GM21367 (cell line): Measurements from ENCODE around the gene MYOM1.
A peak's percentile ranks its signal among the peaks of the same experiment; 100 is the strongest.

ENCODE experiments used
- ATAC-seq: cut with Tn5 transposase; IDR thresholded peaks from one replicate; pipeline ENCODE4 v1.9.1; 2021; ENCODE audit not compliant: unreplicated experiment

Gene MYOM1

DNA sequence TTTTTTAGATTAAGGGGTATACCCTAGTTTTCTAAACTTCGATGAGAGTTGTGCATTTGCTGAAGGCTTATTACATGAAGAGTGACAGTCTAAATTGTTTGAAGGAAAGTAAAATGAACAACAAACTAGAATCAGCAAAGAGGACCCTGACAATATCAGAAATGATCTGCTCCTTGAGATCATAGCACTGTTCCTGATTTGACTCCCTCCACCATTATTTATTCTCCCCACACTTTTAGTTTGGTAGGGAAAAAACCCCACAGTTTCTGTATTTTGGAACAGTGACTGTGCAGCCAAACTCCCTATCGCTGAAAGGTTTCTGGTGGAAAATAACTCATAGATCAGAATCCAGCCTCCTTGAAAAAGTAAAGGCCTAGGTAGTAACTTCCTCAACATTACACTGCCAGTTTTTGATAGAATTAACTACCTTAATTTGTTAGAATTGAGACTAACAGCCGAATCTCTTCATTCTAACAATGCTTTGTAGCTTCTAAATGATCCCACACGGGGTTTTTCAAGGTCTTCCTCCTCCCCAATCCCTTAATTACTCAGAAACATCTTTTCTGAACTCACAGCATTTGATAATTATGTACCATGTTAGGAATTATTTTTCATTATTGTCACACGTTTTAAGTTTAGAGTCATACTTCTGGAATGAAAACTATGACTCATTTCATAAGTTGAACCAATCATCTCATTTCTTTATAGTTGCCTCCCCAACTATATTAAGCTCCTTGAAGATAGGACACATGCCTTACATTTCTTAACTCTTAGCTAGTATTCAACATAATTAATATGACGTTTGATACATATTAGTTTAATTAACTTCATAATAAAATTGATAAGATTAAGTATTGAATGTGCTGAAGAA lies 30.7 kb upstream of the MYOM1 start:
- ATAC-seq = no peak

DNA sequence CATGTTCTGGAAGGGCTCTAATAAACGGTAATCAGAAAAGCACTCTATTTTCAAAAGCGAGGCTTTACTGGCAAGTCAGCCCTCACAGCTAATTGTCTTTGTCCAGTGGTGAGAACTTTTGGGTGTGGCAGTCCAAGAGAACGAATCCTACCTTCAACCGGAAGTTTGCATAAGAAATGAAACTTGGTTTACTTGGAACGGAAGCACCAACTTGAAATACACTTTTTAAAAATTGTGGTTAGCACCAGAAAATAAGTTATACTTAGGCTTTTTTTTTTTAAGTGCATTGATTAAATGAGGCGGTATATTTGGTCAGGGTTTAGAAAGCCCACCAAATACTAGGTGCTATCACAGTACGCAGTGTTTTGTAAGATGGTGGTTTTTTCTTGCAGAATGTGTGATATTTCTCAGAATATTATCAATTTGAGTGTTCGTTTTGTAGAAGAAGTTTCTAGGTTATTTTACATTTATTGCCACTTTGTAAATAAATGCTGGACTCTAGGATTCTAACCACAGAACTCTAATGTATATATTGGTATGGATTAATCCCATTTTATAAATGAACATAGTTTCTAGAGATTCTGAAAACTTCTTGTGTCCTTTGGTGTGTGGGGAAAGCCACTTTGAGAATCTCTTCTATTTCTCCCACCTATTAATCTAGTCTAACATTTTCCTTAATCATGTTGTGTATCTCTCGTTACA lies 29.0 kb upstream of the MYOM1 start:
- no peak for ATAC-seq

DNA sequence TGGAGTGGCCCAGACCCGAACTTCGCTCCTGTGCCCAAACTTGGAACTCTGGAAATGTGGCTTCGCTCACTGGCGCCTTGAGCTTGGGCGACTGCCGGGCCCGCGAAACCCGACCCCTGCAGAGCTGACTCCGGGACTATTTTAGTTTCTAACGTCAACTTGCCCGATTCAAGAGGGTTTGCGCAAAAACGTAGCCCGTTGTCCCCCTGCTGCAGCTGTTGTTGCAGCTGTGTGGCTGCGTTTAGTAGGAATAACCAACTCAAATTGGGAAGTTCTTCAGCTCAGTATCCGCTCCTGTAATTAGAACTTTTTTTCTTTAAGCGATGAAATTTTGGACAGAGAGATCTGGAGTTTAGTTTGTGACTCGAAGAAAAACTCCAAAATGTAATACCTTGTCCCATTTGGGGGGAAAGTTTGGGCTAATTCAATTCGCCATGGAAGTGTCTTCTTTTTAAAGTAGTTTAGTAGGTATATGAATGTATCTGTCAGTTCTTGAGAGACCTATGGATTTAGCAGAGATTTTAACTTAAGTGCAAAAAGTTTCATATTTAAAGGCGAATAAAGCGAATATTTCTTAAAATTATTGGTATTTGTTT lies 28.4 kb upstream of the MYOM1 start:
- ATAC-seq = no peak

DNA sequence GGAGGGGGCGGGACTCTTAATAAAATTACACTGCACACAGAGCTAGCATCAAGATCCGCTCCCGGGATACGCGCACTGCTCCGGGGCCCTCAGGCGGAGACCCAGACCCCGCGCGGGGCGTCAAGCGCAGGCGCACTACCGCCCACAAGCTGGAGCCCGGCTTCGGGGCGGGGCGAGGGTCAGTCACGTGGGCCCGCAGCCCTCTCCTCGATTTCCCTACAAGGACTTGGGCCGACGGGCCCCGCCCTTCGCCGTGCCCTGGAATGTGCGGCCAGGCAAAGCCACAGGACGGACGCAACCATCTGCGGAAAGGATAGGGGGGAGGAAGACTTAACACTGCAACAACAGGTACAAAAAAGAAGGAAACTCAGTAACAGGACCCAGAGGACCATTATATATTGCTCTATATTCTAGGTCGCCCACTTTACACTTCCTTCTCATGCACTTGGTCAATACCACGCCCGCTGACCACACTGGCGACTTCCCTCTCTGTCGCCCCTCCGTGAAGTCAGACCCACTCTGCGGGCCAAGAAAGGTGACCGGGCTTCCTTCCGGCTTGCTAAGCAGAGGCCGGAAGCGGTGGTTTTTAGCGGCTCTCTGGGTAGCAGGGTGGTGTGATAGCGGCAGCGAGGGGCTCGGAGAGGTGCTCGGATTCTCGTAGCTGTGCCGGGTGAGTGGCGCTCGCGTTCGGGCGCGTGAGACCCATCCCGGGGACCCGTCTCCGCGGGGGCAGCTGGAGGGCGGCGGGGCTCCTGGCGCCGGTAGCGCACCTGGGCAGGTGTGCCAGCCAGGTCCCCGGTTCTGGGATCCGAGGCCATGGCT lies 27.7 kb upstream of the MYOM1 start, which contains the start of gene MYL12A:
MYL12A (plus strand) TSS at position 562 of the 822 bp plus-strand sequence. CDS start 5,447 bp downstream, outside the sequence.
- ATAC-seq = peak; percentile 75

DNA sequence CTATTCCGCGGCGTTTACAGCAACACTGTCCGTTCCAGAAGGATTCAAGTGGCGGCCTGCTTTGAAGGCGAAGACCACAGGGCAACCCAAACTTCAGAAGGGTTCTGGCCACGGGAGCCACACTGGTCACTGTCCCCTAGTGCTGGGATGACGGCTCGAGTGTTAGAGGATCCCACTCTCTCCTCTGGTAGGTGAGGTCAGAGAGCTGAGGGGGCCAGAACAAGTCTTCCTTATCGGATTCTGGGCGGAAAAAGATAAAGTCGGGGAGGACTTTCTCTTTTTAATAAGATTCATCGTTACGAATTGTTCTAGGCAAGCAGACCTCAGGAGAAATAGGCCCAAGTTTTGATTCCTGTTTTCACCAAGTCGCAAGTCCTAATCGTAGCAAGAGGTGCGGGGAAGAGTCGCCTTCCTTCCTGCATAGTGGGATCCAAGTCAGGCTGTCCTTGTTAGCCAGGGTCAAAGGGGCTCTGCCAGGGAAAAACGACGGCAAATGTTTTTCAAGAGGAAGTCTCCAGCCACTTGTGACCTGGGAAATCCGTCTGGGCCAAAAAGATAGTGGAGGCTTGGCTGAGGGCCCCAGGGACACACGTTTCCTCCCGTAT lies 27.0 kb upstream of the MYOM1 start:
- no peak for ATAC-seq

DNA sequence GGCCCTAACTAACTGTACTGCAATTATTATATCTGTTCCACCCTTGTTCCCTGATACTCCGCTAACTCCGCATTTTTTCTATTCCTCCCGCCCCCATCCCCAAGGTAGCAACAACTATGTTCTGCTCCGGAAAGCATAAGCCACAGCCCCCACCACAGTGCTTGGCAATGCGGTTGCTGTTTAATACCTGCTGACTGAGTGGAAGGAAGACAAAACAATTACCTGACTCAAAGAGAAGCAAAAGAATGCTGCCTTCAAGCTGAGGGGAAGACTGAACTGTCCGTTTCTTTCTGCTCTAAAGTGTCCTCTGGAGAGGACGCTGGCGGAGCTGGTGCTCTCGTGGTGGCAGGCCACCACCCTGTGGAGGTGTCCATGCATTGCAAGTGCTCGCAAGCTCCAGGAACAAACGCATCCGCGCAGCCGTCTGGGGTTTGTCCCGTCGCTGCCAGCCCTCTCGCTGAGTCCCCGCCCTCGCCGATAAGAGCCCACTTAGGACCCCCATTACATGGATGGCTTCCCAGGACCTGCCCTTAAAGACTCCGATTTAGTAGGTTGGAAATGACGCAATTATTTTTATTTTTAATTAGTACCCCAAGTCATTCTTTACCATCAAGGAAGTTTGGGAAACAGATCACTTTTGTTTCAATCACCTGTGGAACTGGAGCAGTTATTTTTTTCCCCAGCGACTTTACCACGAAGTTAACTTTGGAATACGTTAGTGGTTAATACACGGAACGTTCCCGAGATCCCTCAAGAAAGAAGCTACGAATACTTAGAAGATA lies 26.3 kb upstream of the MYOM1 start:
- peak; percentile 55 for ATAC-seq

DNA sequence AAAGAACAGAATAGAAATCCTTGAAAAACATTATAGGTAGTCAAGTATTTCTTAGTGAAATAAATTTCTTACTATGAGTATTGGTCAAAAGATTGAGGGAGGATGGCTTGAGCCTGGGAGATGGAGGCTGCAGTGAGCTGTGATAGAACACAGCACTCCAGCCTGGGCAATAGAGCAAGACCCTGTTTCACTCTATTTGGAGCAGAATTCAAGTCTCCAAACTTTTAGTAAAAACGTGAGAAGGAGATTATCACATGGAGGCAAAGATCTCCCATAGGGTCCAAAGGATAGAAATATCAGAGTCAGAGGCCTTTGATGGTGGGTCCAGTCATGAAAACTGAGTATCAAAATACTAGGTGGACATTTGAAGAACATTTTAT lies 25.4 kb upstream of the MYOM1 start:
- ATAC-seq = no peak

DNA sequence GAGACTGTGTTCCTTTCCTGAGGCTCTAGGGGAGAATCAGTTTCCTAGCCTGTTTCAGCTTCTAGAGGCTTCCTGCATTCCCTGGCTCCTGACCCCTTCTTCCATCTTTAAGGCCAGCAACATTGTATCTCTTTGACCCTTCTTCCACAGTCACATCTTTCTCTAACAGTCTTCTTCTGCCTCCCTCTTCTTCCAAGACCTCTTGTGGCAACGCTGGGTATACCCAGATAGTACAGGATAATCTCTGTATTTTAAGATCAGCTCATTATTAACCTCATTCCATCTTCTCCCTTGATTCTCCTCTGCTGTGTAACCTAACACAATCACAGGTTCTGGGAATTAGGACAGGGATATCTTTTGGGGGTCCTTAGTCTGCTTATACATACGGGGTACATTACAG lies 19.0 kb upstream of the MYOM1 start:
- no peak for ATAC-seq

DNA sequence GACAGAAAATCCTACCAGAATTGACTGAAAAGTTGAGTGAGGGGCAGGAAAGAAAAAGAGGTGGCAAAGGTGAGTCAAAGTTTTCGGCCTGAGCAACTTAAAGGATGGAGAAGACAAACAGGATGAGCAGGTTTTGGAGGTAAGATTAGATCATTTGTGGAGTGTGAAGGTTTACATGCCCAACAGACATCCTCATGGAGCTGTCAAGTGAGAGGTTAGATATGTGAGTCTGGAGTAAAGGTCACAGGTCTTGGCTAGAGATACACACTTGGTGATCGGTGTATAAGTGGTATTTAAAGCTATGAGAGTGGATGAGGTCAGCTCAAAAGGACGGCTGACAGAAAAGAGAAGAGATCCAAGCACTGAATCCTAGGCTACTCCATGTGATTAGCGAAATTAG lies 16.7 kb upstream of the MYOM1 start:
- no peak for ATAC-seq

DNA sequence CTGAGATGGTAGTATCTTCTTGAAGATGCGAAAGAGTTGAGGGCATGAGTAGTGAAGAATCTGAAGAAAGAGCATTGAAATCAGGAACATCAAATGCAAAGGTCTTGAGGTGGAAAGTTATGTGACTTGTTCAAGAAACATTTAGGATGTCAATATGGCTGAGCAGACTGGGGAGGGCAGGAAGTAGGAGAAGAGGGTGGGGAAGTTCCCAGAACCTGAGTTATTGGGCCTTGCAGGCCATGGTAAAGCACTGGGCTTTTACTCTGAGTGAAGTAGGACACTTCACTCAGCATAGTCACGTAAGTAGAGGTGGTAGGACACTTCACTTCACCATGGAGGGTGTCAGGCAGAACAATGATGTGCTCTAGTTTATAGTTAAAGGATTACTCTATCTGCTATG lies 16.1 kb upstream of the MYOM1 start:
- ATAC-seq = no peak

DNA sequence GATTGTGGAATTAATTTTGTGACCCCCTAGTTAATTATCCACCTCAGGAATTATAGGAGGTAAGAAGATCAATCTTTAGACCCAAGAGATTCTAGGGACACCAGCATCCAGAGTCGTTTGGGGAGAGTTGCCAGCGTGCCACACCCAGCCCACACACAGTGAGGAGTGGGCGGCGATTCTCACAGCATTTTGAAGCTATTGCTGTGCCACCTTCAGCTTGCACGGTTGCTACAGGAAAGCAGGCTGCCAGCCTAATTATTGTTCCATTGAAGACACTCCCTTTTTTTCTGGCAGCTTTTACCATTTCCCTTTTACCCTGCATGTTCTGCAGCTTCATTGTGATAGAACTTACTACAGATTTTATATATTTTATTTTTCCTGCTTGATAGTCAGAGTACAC lies 14.7 kb upstream of the MYOM1 start:
- ATAC-seq = no peak

DNA sequence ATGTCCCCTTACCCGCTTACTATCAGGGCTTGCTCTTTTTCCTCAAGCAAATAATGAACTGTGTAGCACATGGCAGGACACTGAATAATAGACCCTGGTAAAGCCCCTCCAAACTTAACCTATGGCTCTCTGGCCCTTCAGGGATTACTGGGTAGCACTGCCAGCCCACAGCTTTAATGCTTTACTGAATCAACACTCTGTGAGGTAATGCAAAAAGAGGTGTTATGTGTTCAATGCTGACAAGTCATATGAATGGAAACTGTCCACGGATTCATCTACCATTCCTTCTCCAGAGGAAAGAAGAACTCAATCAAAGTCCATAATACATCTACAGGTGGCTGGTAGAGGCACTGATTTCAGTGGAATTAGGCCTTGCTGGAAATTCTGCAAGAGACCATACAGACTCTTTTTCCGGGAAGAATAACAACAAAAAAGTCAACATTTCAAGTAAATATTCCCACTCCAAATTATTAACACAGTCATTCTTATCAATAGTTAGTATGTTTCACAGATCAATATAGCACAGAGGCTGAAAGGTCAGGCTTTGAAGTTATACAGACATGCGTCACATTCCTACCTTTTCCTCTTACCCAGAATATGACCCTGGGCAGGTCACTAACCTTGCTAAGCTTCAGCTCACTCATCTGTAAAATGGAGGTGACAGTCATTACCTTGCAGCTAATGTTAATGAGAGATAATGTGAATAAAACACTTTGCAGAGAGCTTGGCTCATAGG lies 13.8 kb upstream of the MYOM1 start:
- no peak for ATAC-seq

DNA sequence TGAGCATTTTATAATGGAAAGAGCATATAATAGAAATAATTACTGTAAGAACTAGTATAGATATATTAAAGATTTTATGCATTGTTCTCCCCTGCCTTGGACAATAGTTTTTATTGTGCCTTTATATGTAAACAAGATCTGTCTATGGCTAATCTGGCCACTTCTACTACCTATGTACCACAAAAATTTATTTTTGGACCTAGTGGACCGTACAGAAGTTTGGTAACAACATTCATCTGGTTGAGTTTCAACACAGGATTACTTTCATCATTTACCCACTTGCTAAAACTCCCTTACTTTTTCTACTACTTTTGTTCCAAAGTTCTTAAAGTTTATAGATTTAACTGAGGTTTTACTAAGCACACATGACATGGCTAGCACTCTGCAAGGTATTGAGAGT lies 13.2 kb upstream of the MYOM1 start:
- ATAC-seq = no peak

DNA sequence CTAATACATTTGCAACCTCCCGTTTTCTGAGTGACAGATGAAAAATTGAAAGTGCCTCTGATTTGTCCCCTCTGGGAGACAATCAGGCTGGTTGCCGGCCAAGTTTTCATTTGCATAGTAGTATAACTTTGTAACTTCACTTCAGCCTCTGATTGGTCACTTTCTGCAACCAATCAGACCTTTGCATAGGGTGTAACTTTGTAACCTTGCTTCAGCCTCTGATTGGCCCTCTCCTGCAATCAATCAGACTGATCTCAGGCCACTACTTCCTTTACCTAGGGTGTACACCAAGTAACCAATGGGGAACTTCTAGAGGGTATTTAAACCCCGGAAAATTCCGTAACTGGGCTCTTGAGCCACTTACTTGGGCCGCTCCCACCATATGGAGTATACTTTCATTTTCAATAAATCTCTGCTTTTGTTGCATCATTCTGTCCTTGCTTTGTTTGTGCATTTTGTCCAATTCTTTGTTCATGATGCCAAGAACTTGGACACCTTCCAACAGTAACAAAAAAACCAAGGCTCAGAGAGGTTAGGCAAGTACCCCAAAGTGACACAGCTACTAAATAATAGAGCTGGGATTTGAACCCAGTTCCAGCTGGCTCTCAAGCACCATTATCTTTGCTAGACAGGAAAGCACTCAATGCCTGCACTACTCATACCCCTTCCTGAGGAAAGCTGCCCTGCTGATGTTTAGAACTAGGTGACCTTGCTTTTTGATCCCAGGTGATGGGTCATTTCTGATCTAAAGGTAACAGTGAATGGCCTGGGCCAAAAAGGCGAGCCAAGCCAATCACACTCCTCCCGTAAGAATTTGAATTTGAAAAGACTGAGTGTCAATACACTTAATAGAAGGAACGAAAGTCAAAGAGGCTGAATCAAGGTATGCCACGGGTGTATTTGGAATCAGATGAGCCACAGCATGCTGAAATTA lies 10.9 kb upstream of the MYOM1 start:
- no peak for ATAC-seq

DNA sequence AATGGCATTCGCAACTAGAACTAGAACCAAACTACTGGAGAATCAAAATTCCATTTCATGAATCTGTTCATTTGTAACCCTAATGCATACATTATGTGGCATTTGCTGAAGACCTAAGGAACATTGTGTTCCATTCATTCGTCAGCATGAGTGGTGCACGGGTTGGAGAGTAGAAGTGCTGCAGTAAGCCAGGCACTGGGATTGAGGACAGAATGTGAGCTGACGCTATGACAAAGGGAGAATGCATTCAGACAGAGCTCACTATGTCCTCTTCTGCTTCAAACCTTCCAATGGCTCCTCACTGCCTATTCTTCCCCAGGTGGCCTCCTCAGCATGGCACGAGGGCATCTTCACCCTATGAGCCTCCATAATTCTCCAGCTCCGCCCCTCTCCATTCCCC lies 6.3 kb upstream of the MYOM1 start:
- no peak for ATAC-seq

DNA sequence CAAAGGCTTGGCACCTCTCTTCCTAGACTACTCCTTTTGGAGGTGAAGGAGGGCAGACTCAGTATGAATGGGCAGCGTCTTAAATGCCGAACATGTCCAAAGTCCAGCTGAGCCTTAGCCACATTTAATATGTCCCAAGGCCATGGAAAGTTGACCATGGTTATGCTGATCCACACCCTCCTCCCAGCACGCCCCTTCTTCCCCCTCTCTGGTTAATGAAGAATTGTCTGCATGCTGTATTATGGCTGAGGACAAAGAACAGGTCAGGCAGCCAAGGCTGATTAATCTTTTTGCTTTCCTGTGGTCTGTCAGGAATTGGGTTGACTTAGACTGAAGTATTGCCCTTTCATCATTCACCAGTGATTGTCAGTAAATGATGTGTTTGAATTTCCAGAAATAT lies 5.8 kb upstream of the MYOM1 start:
- ATAC-seq = no peak

DNA sequence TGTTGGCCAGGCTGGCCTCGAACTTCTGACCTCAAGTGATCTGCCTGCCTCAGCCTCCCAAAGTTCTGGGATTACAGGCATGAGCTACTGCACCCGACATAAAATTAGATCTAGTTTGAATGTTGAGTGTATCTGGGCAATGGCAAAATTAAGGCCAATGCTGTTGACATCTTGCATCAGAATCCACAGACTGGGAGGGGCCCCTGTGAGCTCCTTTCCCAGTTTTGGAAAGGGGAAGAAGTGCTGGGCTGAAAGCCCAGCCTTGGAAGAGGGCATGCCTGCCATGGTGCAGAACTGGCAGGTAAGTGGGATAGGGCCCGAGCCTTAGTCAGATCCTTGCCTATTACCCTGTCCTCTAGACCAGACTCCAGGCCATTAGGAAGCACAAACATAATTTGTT lies 4.5 kb upstream of the MYOM1 start:
- ATAC-seq = no peak

DNA sequence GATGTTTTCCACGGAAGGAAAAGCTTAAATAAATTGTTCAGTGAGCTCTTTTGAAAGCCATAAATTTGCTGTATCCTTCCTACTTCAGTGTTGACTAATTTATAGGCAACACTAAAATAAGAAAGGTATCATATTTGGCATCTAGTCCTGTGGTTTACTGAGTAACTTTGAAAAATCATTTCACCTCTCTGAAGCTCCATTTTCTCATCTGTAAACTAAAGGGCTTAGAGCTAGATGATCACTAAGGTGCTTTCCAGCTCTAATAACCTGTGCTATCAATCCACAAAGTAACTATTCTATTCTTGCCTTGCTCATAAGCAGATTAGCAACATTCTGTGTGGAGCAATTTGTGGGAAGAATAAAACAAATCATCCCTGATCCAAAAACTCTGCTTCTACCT lies 3.6 kb upstream of the MYOM1 start:
- ATAC-seq = no peak
